ENCODE measurements around the gene SLC35F6. TPM values are rescaled to one million over a fixed set of nuclear protein-coding genes. Genes with fewer than 3 reads are reported as not detected.
"Not testable (repeated sequence)": the region's sequence is repeated elsewhere in the genome, so short reads cannot be mapped to it uniquely, and the experiment has no call there.

The SLC35F6 gene
- total RNA-seq, 2 experiments from 2014 or later, result 8.3 to 10.3 TPM

DNA sequence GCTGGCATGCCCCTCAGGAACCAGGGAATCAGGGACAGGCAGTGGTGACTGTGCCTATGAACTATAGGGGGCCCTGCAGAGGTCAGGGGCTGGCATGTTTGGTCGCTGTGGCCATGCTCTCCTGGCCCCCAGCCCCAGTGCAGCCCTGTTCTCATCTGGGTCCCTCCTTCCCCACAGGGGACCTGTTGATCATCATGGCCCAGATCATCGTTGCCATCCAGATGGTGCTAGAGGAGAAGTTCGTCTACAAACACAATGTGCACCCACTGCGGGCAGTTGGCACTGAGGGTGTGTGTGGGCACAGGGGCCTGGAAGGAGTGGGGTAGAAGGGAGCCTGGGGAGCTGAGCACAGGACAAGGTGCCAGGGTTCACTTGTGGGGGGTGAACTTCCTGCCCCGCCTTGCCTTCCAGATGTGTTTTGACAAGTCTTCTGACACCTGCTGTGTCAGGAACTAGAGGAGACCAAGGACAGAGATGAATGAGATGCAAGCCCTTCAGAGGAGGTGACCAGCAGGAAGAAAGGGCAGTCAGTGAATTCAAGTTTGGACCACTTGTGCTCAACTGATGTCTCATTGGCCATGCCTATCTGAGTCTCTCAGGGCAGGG lies 12.2 kb downstream of the SLC35F6 start:
- POLR2A ChIA-PET, result no interaction called here
- CTCF ChIA-PET, result interaction anchor here (1.2 kb wide), 1 partner anchor 70 kb away, joined by 3 read pairs; no protein-coding TSS in a partner anchor

DNA sequence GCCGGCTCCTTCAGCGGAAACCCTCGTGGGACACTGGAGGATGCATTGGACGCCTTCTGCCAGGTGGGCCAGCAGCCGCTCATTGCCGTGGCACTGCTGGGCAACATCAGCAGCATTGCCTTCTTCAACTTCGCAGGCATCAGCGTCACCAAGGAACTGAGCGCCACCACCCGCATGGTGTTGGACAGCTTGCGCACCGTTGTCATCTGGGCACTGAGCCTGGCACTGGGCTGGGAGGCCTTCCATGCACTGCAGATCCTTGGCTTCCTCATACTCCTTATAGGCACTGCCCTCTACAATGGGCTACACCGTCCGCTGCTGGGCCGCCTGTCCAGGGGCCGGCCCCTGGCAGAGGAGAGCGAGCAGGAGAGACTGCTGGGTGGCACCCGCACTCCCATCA lies 14.0 kb downstream of the SLC35F6 start:
- ChIA-PET POLR2A (interaction anchor here (0.6 kb wide), 1 partner anchor 42 kb away, joined by 5 read pairs; no protein-coding TSS in a partner anchor), CTCF (no interaction called here)

DNA sequence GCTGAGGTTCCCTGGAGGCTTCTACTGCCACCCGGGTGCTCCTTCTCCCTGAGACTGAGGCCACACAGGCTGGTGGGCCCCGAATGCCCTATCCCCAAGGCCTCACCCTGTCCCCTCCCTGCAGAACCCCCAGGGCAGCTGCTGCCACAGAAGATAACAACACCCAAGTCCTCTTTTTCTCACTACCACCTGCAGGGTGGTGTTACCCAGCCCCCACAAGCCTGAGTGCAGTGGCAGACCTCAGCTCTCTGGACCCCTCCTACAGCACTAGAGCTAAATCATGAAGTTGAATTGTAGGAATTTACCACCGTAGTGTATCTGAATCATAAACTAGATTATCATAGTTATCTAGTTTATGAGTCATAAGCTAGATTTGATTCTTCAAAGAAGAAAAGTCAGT lies 14.4 kb downstream of the SLC35F6 start:
- ChIA-PET POLR2A (no interaction called here), CTCF (interaction anchor here (1.3 kb wide), 1 partner anchor 68 kb away, joined by 3 read pairs; no protein-coding TSS in a partner anchor)

DNA sequence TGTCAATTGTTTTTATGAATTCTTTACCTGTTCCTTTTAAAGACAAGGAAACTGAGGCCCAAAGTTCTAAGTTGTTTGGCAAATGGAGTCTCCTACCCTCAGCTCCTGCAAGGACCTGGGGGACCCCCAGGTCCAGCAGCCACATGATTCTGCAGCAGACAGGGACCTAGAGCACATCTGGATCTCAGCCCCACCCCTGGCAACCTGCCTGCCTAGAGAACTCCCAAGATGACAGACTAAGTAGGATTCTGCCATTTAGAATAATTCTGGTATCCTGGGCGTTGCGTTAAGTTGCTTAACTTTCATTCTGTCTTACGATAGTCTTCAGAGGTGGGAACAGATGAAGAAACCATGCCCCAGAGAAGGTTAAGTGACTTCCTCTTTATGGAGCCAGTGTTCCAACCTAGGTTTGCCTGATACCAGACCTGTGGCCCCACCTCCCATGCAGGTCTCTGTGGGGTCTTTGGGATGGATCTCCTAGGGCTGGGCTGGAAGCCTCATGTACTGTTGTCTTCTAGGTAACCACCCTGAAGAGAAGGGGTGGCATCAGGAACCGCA lies 16.2 kb downstream of the SLC35F6 start:
- ChIA-PET CTCF (no interaction called here), POLR2A (no interaction called here)

GRCh38 chr2:26782876-26783704 lies 19.0 kb downstream of the SLC35F6 start:
- ChIA-PET CTCF (interaction anchor here (0.7 to 1.0 kb wide), 2 partner anchors 64 to 1989 kb away, joined by 3 to 5 read pairs; no protein-coding TSS in a partner anchor), POLR2A (interaction anchor here (0.6 to 0.7 kb wide), 2 partner anchors 48 to 404 kb away, joined by 3 to 7 read pairs; no protein-coding TSS in a partner anchor)

DNA sequence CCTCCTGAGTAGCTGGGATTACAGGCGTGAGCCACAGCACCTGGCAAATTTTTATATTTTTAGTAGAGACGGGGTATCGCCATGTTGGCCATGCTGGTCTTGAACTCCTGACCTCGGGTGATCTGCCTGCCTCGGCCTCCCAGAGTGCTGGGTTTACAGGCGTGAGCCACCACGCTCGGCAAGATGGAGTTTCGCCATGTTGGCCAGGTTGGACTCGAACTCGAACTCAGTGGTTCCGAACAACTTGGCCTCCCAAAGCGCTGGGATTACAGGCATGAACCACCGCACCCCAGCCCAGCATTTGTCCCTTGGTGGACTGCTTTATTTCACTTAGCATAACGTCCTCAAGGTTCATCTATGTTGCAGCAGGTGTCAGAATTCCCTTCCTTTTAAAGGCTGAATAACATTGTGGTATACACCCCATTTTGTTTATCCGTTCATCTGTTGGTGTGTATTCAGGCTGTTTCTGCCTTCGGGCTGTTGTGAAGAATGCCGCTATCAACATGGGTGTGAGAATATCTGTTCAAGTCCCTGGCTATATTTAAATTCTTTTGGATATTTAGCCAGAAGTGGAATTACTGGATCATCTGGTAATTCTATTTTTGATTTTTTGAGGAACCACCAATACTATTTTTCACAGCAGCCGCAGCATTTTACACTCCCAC lies 20.6 kb downstream of the SLC35F6 start:
- CTCF ChIA-PET, result no interaction called here
- POLR2A ChIA-PET, result no interaction called here

GRCh38 chr2:26785431-26786206 lies 21.5 kb downstream of the SLC35F6 start, which contains the start of gene CENPA:
Gene CENPA, plus strand, starts transcription at chr2:26786056. Its CDS starts 141 bp downstream, at chr2:26786197.
- ChIA-PET POLR2A (no interaction called here), CTCF (interaction anchor here (1.5 kb wide), 1 partner anchor 17 kb away, joined by 3 read pairs; no protein-coding TSS in a partner anchor)

DNA sequence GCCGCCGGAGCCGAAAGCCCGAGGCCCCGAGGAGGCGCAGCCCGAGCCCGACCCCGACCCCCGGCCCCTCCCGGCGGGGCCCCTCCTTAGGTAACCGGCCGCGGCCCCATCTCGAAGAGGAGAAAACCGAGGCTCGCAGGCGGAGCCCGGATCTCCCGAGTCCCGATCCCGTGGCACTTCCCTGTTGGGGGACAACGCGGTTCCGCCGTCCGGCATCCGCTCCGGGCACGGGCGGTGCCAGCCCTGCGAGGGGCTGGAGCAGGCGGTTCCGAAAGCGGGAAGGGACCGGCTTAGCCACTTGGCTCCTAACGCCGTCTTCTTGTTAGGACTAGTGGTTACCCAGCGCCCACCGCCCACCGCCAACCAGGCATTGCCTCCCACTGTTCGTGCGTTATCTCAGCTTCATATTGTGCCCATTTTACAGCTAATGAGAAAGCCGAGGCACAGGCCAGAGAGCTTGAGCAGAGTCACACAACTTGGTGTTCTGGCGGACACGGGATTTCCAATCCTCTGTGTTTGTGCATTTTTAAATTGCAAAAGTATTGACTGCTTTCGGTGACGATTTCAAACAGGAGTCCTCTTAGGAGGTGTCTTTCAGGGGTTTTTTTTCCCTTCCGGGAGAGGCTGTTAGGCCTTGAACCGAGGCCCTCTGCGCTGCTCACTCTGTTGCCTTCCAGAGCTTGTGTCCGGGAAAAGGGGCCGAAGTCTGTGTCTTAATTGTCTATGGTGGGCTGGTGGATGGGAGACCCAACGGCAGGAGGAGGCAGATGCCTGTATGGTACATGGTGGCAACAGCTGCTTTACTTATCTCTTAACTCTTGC lies 22.3 kb downstream of the SLC35F6 start:
- ChIA-PET CTCF (interaction anchor here (1.5 kb wide), 1 partner anchor 17 kb away, joined by 3 read pairs; no protein-coding TSS in a partner anchor), POLR2A (no interaction called here)

GRCh38 chr2:26792720-26793119 lies 28.6 kb downstream of the SLC35F6 start:
- ChIA-PET CTCF (no interaction called here), POLR2A (no interaction called here)

GRCh38 chr2:26793518-26793917 lies 29.4 kb downstream of the SLC35F6 start:
- ChIA-PET CTCF (no interaction called here), POLR2A (no interaction called here)

DNA sequence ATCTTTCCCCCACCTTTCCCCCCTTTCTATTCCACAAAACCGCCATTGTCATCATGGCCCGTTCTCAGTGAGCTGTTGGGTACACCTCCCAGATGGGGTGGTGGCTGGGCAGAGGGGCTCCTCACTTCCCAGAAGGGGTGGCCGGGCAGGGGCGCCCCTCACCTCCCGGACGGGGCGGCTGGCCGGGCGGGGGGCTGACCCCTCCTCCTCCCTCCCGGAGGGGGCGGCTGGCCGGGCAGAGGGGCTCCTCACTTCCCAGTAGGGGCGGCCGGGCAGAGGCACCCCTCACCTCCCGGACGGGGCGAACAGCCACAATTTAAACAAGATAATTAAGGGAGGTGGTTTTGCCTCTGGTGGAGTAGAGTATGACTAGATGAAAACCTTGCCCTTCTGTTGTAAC lies 31.1 kb downstream of the SLC35F6 start:
- POLR2A ChIA-PET, CTCF ChIA-PET: not testable (repeated sequence)

GRCh38 chr2:26801328-26801727 lies 37.2 kb downstream of the SLC35F6 start:
- ChIA-PET CTCF (no interaction called here), POLR2A (no interaction called here)

GRCh38 chr2:26801796-26802195 lies 37.7 kb downstream of the SLC35F6 start:
- POLR2A ChIA-PET, result no interaction called here
- CTCF ChIA-PET, result no interaction called here

DNA sequence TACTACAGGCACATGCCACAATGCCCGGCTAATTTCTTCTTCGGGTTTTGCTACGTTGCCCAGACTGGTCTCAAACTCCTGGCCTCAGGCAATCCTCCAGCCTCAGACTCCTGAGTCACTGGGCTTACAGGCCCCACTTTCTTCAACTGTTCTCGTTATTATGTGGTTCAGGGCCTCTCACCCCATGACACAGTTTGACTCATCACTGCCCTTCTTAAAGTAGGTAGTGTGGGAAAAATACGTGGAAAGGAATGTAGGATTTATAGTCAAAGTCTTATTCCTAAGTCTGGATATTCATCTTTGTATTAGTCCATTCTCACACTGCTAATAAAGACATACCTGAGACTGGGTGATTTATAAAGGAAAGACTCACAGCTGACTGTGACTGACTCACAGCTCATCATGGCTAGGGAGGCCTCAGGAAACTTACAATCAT lies 41.2 kb downstream of the SLC35F6 start:
- ChIA-PET POLR2A (no interaction called here), CTCF (no interaction called here)

DNA sequence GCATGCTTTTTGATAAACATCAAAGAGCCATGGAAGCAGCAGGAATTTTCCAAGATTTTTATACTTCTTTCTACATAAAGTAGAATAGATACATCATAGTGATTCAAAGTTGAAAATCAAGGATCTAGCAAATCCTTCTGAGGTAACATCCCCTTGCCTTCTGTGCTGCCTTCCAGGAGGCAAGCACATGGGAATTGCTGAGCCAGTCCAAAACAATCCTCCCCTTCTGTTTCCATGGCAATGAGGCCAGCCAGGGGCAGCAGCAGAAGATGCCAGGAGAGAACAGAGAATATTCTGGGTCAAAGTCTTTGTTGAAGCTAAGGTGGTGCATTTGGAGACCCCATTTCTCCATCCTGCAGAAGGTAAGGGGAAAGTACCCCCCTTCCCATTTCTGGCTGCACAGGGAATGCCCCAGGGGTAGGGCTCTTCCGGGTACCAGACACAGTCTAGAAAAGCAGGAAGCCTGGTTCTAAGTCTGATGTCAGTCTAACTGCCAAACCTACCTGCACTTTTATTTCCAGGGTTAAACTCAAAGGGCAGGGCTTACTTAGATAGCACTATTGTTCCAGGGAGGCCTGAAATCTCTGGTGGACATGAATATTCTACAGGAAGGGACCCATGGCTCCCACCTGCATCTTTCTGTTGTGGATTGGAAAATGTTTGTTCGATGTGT lies 43.8 kb downstream of the SLC35F6 start:
- ChIA-PET CTCF (no interaction called here), POLR2A (no interaction called here)

DNA sequence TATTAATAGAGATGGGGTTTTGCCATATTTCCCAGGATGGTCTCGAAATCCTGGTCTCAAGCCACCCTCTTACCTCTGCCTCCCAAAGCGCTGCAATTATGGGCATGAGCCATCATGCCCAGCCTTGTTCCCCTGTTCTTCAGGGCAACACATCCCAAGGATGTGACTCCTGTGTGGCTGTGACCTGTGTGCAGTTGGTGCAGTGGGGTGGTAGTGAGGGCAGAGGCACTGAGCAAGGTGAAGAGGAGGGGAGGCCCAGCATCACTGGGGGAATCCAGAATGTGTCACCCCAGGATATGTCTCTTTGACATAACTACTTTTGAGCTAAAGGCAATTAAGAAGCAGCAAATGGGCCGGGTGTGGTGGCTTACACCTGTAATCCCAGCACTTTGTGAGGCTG lies 45.1 kb downstream of the SLC35F6 start:
- ChIA-PET CTCF (no interaction called here), POLR2A (no interaction called here)

GRCh38 chr2:26809876-26810577 lies 45.9 kb downstream of the SLC35F6 start:
- POLR2A ChIA-PET, result no interaction called here

DNA sequence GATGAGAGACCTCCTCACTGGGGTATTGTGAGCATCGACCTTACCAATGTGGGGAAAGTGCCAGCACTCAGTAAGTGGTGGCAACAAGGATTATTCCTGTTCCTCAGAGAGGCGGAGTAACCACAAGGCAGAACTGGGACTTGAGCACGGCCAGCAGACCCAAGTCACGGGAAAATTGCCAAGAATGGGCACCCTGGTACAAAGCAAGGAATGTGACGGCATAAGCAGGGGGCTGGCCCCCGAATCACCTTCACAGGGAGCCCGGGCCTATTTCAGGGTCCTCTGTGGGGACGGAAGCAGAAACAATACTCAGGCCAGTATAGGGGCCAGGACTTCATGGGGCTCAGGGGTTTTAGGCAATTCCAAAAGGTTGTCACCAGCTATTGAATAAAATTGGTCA lies 47.2 kb downstream of the SLC35F6 start:
- POLR2A ChIA-PET, result no interaction called here

More at GRCh38 chr2:26809876-26810577, 45.9 kb downstream of the SLC35F6 start:
- CTCF ChIA-PET, result no interaction called here

More for the DNA sequence above, 47.2 kb downstream of the SLC35F6 start:
- CTCF ChIA-PET, result no interaction called here
